Activated gamma-delta T cell treated with anti-CD3 and anti-CD28 coated beads, Interleukin-2, amount 50 U/mL, for 16 hours (primary cell): Measurements from ENCODE around the gene HOXD11.
A peak's percentile ranks its signal among the peaks of the same experiment; 100 is the strongest.

Experiments used
- DNase-seq: peaks from one replicate; pipeline ENCODE4 v3.0.0-alpha.2; 2020; ENCODE audit warnings: low read depth

Gene HOXD11

GRCh38 chr2:176134035-176134434 is 27.0 kb downstream of the HOXD11 start:
- DNase-seq, result no peak

GRCh38 chr2:176135035-176135440 is 28.0 kb downstream of the HOXD11 start:
- DNase-seq, result no peak

- no peak for DNase-seq
Measured at GRCh38 chr2:176136374-176137251, 29.5 kb downstream of the HOXD11 start.

- DNase-seq, result no peak
Measured at GRCh38 chr2:176137252-176137580, 30.1 kb downstream of the HOXD11 start.

GRCh38 chr2:176137906-176138305 is 30.8 kb downstream of the HOXD11 start:
- no peak for DNase-seq

GRCh38 chr2:176138526-176138922 is 31.4 kb downstream of the HOXD11 start:
- no peak for DNase-seq

- DNase-seq, result no peak
Measured at GRCh38 chr2:176138923-176139660, 32.0 kb downstream of the HOXD11 start.

- DNase-seq, result no peak
Measured at GRCh38 chr2:176139661-176140512, 32.8 kb downstream of the HOXD11 start.

- DNase-seq, result peak; percentile 19
Measured at GRCh38 chr2:176140513-176141317, 33.6 kb downstream of the HOXD11 start.

GRCh38 chr2:176142281-176142680 is 35.2 kb downstream of the HOXD11 start:
- no peak for DNase-seq

GRCh38 chr2:176145085-176145969 is 38.2 kb downstream of the HOXD11 start:
- DNase-seq, result no peak

- no peak for DNase-seq
Measured at GRCh38 chr2:176146101-176146500, 39.0 kb downstream of the HOXD11 start.

GRCh38 chr2:176146645-176147044 is 39.6 kb downstream of the HOXD11 start:
- no peak for DNase-seq

GRCh38 chr2:176147210-176147799 is 40.2 kb downstream of the HOXD11 start:
- no peak for DNase-seq

GRCh38 chr2:176147800-176148496 is 40.9 kb downstream of the HOXD11 start:
- no peak for DNase-seq

GRCh38 chr2:176148751-176149421 is 41.8 kb downstream of the HOXD11 start:
- no peak for DNase-seq

- no peak for DNase-seq
Measured at GRCh38 chr2:176149481-176149938, 42.4 kb downstream of the HOXD11 start.

GRCh38 chr2:176149939-176150583 is 43.0 kb downstream of the HOXD11 start:
- DNase-seq, result no peak
